Activated CD4-positive, alpha-beta T cell treated with anti-CD3 and anti-CD28 coated beads, Interleukin-2, amount 10 ng/mL, durations not matched to agents 24 days and 14 days (primary cell): ENCODE results near the gene BGLAP. TPM values are rescaled to one million over a fixed set of nuclear protein-coding genes. Genes with fewer than 3 reads are reported as not detected.

Experiments
- DNase-seq: peaks from one replicate; pipeline ENCODE4 v3.0.0; 2022
- H3K27ac Mint-ChIP-seq: one replicate; pipeline ENCODE4 v1.8.0; 2022; ENCODE audit warnings: mild to moderate bottlenecking, mixed read lengths
- H3K27me3 Mint-ChIP-seq: one replicate; pipeline ENCODE4 v1.8.0; 2022; ENCODE audit warnings: mixed read lengths
- H3K36me3 Mint-ChIP-seq: one replicate; pipeline ENCODE4 v1.8.0; 2022; ENCODE audit warnings: low read depth, mild to moderate bottlenecking, mixed read lengths
- H3K4me1 Mint-ChIP-seq: one replicate; pipeline ENCODE4 v1.8.0; 2021; ENCODE audit warnings: mixed read lengths
- H3K4me3 Mint-ChIP-seq: one replicate; pipeline ENCODE4 v1.8.0; 2022; ENCODE audit warnings: mild to moderate bottlenecking, moderate library complexity, mixed read lengths
- H3K9me3 Mint-ChIP-seq: one replicate; pipeline ENCODE4 v1.8.0; 2021; ENCODE audit warnings: mixed read lengths
- intact Hi-C: fragments of 100-400 bp; cut with micrococcal nuclease; formaldehyde crosslinking; loops from one replicate; pipeline ENCODE4 v1.15.1; 2023
- total RNA-seq: library from RNA; stranded (reverse); gene quantifications from 2 replicates; pipeline ENCODE4 v1.2.3, GENCODE V29; 2022

BGLAP gene
- total RNA-seq, 1 donor from 2014 or later = 2.3 TPM

GRCh38 chr1:156281693-156282478 lies 39.9 kb downstream of the BGLAP start:
- H3K36me3 Mint-ChIP-seq = peaks cover 25% of the 10 kb centered on the region

DNA sequence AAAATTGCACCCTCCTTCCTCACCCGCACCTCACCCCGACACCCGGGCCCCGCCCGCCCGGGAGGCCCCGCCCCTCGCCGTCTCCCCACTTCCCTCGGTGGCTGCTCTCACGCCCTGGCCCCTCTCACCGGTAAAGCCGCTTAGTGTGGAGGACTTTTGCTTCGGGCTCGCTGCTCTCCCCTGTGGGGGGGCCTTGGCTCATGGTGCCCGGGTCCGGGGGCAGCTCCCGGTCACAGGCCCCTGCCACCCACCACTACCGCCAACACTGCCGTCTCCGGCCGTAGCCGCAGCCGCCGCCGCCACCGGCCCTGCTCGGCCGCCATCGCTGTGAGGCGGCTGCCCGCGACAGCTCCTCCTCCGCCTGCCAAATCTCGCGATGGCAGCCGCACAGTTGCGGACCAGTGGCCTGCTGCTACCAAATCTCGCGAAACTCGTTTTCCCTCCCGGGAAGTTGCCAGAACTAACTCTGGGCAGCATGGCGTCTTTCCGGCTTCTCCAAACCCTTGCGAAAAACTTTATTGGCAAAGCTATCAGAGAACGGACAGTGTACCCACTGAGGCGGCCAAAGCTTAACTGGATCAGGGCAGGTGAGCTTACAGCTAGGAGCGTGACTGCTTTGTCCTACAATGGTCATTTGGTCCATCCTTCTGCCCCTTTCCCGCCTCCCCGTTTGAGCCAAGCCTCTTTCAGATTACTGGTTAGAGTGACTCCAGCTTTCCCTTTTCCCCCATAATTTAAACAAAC lies 40.7 kb downstream of the BGLAP start, which contains the start of gene SMG5:
Gene SMG5, minus strand, starts transcription at position 347 of the 744 bp plus-strand sequence. Its CDS starts 145 bp downstream, at position 202.
- peak within 1 kb of the TSS; percentile 96 for H3K27ac Mint-ChIP-seq

More at GRCh38 chr1:156281693-156282478, 39.9 kb downstream of the BGLAP start:
- H3K4me1 Mint-ChIP-seq = peaks cover 38% of the 10 kb centered on the region
- peak; percentile 70 for DNase-seq
- intact Hi-C loops = loop anchor here (1.0 to 2.0 kb wide), 5 partner anchors 56 to 447 kb away; partner anchors contain the start of genes CCT3, ISG20L2, METTL25B and PMF1
- peak overlapping the region; percentile 96 for H3K27ac Mint-ChIP-seq
- no peaks in the 10 kb centered on the region for H3K9me3 Mint-ChIP-seq
- H3K27me3 Mint-ChIP-seq = no peaks in the 10 kb centered on the region
- H3K4me3 Mint-ChIP-seq = peak overlapping the region; percentile 93

GRCh38 chr1:156283521-156283920 lies 41.5 kb downstream of the BGLAP start:
- H3K27ac Mint-ChIP-seq = peak overlapping the region; percentile 96
- peaks cover 38% of the 10 kb centered on the region for H3K4me1 Mint-ChIP-seq

More for the DNA sequence above, 40.7 kb downstream of the BGLAP start, which contains the start of gene SMG5:
- DNase-seq = peak; percentile 99
- intact Hi-C loops = loop anchor here (1.0 to 2.0 kb wide), 6 partner anchors 13 to 446 kb away; partner anchors contain the start of genes CCT3, GLMP, ISG20L2 and METTL25B
- H3K27me3 Mint-ChIP-seq = no peaks in the 10 kb centered on the region
- H3K4me3 Mint-ChIP-seq = peak within 1 kb of the TSS; percentile 93
- H3K4me1 Mint-ChIP-seq = peaks cover 38% of the 10 kb centered on the region
- H3K9me3 Mint-ChIP-seq = no peaks in the 10 kb centered on the region
- H3K36me3 Mint-ChIP-seq = peaks cover 17% of the 10 kb centered on the region

DNA sequence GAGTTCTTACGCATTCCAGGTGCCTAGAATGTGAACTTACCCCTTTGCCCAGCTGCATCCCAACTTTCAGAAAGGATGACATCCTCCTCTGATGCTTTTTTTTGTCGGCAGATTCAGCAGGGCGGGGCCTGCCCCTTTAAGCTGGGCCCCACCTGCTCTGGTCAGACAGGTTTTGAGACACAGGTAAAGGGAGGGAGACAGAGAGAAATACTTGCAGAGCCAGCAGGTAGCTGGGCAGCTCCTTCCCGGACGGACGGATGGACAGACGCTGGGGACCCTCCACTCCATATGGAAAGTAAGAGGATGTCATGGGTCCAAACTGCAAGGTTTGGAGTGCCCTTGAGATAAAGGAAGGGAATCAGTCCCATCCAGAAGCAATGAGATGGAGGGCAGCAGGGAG lies 42.1 kb downstream of the BGLAP start, which contains the start of gene TMEM79:
Gene TMEM79, plus strand, starts transcription at position 214 of the 400 bp plus-strand sequence. CDS start 902 bp downstream, outside the sequence.
- DNase-seq = no peak
- intact Hi-C loops = no loop called here

More at GRCh38 chr1:156283521-156283920, 41.5 kb downstream of the BGLAP start:
- peak overlapping the region; percentile 93 for H3K4me3 Mint-ChIP-seq
- H3K9me3 Mint-ChIP-seq = no peaks in the 10 kb centered on the region
- intact Hi-C loops = loop anchor here (1.0 to 2.0 kb wide), 5 partner anchors 12 to 445 kb away; partner anchors contain the start of genes GLMP, ISG20L2, METTL25B and PMF1
- H3K27me3 Mint-ChIP-seq = no peaks in the 10 kb centered on the region
- no peak for DNase-seq
- H3K36me3 Mint-ChIP-seq = peaks cover 9% of the 10 kb centered on the region

GRCh38 chr1:156284757-156285156 lies 42.8 kb downstream of the BGLAP start:
- H3K27ac Mint-ChIP-seq = no peak overlapping the region
- peaks cover 9% of the 10 kb centered on the region for H3K36me3 Mint-ChIP-seq
- intact Hi-C loops = no loop called here
- no peaks in the 10 kb centered on the region for H3K27me3 Mint-ChIP-seq
- no peaks in the 10 kb centered on the region for H3K9me3 Mint-ChIP-seq
- no peak overlapping the region for H3K4me3 Mint-ChIP-seq
- peaks cover 38% of the 10 kb centered on the region for H3K4me1 Mint-ChIP-seq
- no peak for DNase-seq

More for the DNA sequence above, 42.1 kb downstream of the BGLAP start, which contains the start of gene TMEM79:
- no peaks in the 10 kb centered on the region for H3K9me3 Mint-ChIP-seq
- peak within 1 kb of the TSS; percentile 93 for H3K4me3 Mint-ChIP-seq
- H3K27me3 Mint-ChIP-seq = no peaks in the 10 kb centered on the region
- peaks cover 38% of the 10 kb centered on the region for H3K4me1 Mint-ChIP-seq
- peaks cover 8% of the 10 kb centered on the region for H3K36me3 Mint-ChIP-seq
- peak within 1 kb of the TSS; percentile 96 for H3K27ac Mint-ChIP-seq

GRCh38 chr1:156285437-156285836 lies 43.5 kb downstream of the BGLAP start:
- Mint-ChIP-seq H3K4me1 (peaks cover 34% of the 10 kb centered on the region), H3K36me3 (peaks cover 9% of the 10 kb centered on the region), H3K9me3 (no peaks in the 10 kb centered on the region), H3K27ac (no peak overlapping the region), H3K4me3 (no peak overlapping the region), H3K27me3 (no peaks in the 10 kb centered on the region)
- intact Hi-C loops = no loop called here
- no peak for DNase-seq

DNA sequence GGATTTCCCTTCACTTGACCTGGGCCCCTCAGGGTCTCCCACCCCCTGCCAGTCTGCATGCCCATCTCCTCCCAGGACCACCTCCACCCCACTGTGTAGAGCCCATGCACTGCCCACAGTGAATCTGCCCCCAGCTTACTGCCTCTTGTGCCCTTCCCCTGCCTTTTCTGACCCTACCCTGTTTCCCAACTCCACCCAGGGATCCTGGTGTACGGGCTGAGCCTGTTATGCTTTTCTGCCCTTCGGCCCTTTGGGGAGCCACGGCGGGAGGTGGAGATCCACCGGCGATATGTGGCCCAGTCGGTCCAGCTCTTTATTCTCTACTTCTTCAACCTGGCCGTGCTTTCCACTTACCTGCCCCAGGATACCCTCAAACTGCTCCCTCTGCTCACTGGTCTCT lies 44.1 kb downstream of the BGLAP start:
- no peak for DNase-seq
- H3K36me3 Mint-ChIP-seq = peaks cover 9% of the 10 kb centered on the region
- intact Hi-C loops = no loop called here
- H3K4me3 Mint-ChIP-seq = no peak overlapping the region
- no peaks in the 10 kb centered on the region for H3K9me3 Mint-ChIP-seq
- peaks cover 28% of the 10 kb centered on the region for H3K4me1 Mint-ChIP-seq
- H3K27me3 Mint-ChIP-seq = no peaks in the 10 kb centered on the region
- H3K27ac Mint-ChIP-seq = no peak overlapping the region

DNA sequence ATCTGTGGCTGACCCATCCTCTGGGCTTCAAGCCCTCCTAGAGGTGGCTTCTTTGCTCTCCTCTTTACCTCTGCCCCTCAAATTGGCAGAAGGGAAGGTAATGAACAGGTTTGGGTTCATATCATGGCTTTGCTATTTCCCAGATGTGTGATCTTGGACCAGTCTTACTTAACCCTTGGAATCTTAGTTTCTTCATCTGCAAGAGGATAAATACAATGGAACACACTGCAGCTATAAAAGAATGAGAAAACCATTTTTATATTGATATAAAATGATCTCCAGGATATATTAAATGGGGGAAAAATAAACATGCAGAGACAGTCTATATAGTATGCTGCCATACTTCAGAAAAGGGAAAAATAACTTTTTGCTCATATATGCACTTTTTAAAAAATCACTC lies 47.9 kb downstream of the BGLAP start:
- peaks cover 11% of the 10 kb centered on the region for H3K36me3 Mint-ChIP-seq
- no peak overlapping the region for H3K27ac Mint-ChIP-seq
- DNase-seq = no peak
- H3K4me1 Mint-ChIP-seq = peaks cover 10% of the 10 kb centered on the region
- no peaks in the 10 kb centered on the region for H3K9me3 Mint-ChIP-seq
- no peaks in the 10 kb centered on the region for H3K27me3 Mint-ChIP-seq
- no peak overlapping the region for H3K4me3 Mint-ChIP-seq
- intact Hi-C loops = no loop called here

- intact Hi-C loops = no loop called here
- Mint-ChIP-seq H3K27ac (no peak overlapping the region), H3K9me3 (no peaks in the 10 kb centered on the region), H3K4me3 (peak overlapping the region; percentile 50), H3K4me1 (peaks cover 18% of the 10 kb centered on the region), H3K27me3 (no peaks in the 10 kb centered on the region), H3K36me3 (peaks cover 9% of the 10 kb centered on the region)
- DNase-seq = peak; percentile 67
These were observed 49.5 kb downstream of the BGLAP start for GRCh38 chr1:156291226-156292061.

Other genes with a start within 250 kb of the BGLAP start
- gene SSR2, start 221.2 kb upstream of the BGLAP start, total RNA-seq = 175 and 176 TPM in 2 replicates
- gene UBQLN4, start 188.4 kb upstream of the BGLAP start, total RNA-seq = 64.3 and 65.0 TPM in 2 replicates
- 69.9 and 73.0 TPM in 2 replicates for gene LAMTOR2, start 187.4 kb upstream of the BGLAP start, total RNA-seq
- gene RAB25, start 181.0 kb upstream of the BGLAP start, total RNA-seq = not detected in 2 replicates
- 0.24 and 0.84 TPM in 2 replicates for gene MEX3A, start 159.7 kb upstream of the BGLAP start, total RNA-seq
- gene LMNA, start 127.5 kb upstream of the BGLAP start, total RNA-seq = 105 and 110 TPM in 2 replicates
- gene SEMA4A, start 88.6 kb upstream of the BGLAP start, total RNA-seq = 12.1 and 12.7 TPM in 2 replicates
- gene SLC25A44, start 48.1 kb upstream of the BGLAP start, total RNA-seq = 61.0 and 67.9 TPM in 2 replicates
- 107 and 113 TPM in 2 replicates for gene PMF1, start 29.2 kb upstream of the BGLAP start, total RNA-seq
- 4.2 and 4.6 TPM in 2 replicates for gene PAQR6, start 5.9 kb downstream of the BGLAP start, total RNA-seq
- 93.8 and 95.8 TPM in 2 replicates for gene SMG5, start 40.6 kb downstream of the BGLAP start, total RNA-seq
- gene TMEM79, start 42.1 kb downstream of the BGLAP start, total RNA-seq = 8.6 and 9.3 TPM in 2 replicates
- gene GLMP, start 53.5 kb downstream of the BGLAP start, total RNA-seq = 15.7 and 16.9 TPM in 2 replicates
- 0.54 and 1.0 TPM in 2 replicates for gene VHLL, start 57.1 kb downstream of the BGLAP start, total RNA-seq
- gene CCT3, start 96.1 kb downstream of the BGLAP start, total RNA-seq = 623 TPM in 2 replicates
- gene TSACC, start 96.3 kb downstream of the BGLAP start, total RNA-seq = 0.47 and 0.82 TPM in 2 replicates
- gene RHBG, start 127.0 kb downstream of the BGLAP start, total RNA-seq = not detected in 2 replicates